GOT3 (cell line): Measurements from ENCODE around the gene SLC8A3.
"Not testable (repeated sequence)": the region's sequence is repeated elsewhere in the genome, so short reads cannot be mapped to it uniquely, and the experiment has no call there.

Experiments used
- DNase-seq: peaks from one replicate; lab custom pipeline; 2025; ENCODE audit warnings: mixed read lengths; lab: John Stamatoyannopoulos, UW

The SLC8A3 gene, protein sequence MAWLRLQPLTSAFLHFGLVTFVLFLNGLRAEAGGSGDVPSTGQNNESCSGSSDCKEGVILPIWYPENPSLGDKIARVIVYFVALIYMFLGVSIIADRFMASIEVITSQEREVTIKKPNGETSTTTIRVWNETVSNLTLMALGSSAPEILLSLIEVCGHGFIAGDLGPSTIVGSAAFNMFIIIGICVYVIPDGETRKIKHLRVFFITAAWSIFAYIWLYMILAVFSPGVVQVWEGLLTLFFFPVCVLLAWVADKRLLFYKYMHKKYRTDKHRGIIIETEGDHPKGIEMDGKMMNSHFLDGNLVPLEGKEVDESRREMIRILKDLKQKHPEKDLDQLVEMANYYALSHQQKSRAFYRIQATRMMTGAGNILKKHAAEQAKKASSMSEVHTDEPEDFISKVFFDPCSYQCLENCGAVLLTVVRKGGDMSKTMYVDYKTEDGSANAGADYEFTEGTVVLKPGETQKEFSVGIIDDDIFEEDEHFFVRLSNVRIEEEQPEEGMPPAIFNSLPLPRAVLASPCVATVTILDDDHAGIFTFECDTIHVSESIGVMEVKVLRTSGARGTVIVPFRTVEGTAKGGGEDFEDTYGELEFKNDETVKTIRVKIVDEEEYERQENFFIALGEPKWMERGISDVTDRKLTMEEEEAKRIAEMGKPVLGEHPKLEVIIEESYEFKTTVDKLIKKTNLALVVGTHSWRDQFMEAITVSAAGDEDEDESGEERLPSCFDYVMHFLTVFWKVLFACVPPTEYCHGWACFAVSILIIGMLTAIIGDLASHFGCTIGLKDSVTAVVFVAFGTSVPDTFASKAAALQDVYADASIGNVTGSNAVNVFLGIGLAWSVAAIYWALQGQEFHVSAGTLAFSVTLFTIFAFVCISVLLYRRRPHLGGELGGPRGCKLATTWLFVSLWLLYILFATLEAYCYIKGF

DNA sequence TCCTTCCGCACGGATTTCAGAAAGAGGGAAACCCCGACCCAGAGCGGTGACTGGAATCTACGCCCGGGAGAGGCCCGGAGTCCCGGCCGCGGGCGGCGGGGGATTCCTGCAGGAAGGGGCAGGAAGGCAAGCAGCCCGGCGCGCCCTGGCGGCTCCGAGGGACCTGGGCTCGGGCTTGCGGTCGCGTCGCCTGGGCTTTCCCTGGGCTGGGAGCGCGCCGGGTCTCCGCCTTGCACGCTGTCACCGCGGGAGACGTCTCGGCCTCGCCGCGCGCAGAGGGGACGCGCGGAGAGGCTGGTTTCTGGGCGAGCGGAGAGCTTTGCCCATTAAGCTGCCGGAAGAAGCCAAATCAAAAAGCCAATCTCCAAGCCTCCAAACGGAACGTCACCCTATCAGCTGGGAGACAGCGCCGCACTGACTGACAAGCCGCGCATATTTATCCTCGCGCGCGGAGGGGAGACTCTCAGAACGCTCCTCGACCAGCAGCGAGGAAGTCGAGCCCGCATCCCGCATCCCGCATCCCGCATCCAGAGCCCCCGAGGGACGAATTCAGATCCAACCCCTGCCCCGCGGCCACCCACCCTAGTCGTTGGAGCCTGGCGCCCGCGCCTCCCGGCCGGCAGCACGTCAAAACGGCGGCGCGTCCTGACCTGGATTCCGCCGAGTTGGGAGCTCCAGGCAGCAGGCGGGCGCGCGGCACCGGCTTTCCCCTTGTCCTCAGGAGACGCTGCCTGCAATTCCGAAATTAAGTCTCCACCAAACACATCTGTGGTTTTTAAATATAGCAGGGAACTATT, at the start of gene SLC8A3:
Gene SLC8A3 (minus strand): TSS at position 293 of the 797 bp plus-strand sequence. CDS start 20,529 bp downstream, outside the sequence.
- DNase-seq: no peak

DNA sequence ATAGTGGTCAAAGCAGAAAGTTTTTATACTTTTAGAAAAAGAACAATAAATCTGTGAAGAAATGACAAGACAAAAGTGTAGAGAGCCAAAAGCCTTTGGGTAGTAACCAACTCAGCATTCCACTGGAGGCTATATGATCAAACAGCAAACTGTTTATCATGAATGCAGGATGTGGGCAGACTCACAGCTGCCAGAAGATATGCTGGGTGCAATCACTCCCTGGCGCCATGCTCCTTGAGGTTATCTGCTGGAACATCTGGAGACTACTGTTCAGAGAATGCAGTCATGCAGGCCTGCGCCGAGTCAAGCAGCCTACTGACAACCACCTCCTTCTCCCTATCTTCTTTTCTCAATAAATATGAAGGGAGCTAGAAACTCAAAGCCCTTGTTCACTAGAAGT, 49.0 kb upstream of the SLC8A3 start:
- no peak for DNase-seq

DNA sequence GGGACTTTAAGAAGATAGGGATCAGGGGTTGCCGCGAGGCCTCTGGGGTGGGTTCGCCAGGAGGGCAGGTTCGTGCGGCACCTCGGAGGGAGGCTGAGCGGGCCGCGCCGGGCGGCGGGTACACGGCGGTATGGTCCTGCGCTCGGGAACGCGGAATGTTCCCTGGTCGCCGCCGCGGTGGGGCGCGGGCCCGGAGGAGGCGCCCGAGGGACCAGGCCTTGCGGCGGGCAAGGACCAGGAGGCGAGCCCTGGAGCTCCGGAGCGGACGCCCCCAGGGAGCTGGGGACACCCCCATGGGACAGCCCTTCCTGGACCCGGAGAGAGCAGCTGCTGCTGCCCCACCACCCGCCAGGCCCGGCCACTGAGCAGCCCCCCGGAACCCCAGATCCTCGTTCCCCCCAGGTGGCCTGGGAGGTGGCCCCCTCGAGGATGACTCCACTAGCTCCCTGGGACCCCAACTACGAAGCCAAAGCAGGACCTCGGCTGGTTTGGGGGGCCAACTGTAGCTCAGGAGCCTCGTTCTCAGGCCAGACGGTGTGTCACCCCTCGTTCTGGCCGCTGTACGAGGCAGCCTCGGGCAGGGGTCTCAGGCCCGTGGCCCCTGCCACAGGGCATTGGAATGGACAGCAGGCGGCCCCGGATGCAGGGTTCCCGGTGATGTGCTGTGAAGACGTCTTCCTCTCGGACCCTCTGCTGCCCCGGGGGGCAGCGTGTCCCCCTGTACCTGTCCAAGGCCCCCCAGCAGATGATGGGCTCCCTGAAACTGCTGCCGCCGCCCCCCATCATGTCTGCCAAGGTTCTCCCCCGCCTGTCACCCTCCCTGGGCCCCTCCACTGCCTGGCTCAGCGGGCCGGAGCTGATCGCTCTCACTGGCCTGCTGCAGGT, 45.6 kb upstream of the SLC8A3 start:
- DNase-seq: no peak

DNA sequence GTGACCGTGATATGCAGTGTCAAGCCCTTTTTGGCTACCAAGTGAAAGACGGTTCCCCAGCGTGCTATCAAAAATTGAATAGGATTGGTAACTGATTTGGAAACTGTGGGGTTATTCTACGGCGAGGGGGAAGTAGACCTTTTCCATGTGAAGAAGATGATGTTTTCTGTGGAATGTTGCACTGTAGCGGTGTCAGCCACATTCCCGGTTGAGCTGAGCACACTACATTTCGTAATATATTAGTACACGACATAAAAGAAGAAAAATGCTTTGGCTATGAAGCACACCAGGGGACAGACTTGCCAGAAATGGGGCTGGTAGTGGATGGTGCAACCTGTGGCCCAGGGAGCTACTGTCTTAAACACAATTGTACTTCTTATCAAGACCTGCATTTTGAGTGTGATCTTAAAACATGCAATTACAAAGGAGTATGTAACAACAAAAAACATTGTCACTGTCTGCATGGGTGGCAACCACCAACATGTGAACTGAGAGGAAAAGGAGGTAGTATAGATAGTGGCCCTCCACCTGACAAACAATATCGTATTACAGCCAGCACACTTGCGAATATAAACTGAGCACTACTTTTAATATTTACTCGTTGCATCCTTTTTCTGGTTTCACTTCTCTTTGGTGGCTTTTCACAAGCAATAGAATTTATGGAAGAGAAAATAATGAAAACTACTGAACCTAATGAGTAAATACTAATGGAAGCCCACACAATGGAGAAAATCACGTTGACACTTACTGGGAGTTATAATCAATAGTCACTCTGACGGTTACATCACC, 43.2 kb upstream of the SLC8A3 start:
- DNase-seq: not testable (repeated sequence)

DNA sequence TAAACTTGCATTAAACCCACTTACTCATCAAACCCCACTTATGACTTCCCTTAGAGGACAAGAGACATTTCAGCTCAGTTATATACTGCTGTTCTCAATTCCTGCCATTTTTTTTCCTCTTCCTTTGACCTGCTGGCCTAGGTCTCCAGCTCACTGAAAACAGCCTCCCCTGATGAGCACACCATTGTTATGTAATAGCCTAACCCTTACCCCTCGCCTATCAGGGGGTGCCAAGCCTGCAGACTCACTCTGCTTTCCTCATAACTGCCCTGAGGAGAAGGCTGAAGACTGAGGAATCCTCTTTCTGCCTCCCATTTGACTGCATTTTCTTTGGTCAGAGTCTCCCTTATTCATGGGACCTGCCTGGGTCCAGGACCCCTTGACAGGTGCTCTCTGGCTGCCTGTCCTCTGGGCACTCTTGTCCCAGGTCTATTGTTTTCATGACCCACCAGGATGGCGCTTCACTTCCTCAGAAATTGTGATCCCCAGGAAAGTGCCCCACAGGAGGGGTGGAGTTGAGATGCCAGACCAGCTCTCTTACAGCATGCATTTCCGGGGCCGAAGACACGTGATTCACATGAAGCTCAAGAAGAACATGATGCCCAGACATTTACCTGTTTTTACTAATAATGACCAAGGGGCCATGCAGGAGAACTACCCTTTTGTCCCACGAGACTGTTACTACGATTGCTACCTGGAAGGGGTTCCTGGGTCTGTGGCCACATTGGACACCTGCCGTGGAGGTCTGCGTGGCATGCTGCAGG, 41.3 kb upstream of the SLC8A3 start:
- not testable (repeated sequence) for DNase-seq

DNA sequence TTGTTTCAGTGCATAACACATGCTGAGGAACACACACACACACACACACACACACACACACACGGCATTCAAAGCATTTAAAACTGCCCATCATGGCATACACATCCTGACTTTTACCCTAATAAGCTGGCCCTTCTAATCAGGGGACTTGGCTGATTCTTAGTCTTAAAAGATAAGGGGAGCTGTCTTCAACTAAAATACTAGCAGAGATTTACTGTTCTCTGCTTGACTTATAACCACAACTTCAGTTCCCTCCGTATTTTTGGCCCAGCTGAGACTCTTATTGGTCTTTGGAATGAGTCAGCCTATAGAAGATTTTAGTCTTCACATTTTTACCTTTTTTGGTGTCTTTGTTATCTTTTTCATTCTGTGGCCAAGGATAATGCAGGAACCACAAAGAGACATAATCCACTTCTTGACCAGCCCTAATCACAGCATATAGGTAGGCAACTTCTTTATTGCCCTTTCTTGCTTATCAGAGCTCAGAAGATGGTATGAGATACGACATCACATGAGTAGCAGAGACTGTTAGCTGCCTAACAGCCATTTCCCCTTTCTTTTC, 25.1 kb upstream of the SLC8A3 start:
- no peak for DNase-seq

DNA sequence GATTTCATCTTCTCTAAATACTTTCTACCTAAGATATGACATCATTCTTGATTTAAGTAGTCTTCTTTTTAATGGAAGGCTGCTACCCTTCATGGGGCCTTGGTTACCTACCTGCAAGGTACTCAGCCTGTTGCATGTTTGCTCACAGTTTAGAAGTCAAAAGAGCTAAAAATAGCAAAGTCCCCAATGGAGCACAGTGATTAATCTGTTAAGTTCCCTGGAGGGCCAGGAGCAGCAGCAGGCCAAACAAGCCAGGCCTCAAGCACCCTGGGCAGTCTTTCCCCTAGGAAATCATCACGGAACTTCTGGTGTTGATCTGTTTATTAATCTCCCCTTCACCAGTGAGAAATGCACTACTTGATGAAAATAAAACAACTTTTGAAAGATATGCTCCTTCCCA, 24.0 kb upstream of the SLC8A3 start:
- no peak for DNase-seq

DNA sequence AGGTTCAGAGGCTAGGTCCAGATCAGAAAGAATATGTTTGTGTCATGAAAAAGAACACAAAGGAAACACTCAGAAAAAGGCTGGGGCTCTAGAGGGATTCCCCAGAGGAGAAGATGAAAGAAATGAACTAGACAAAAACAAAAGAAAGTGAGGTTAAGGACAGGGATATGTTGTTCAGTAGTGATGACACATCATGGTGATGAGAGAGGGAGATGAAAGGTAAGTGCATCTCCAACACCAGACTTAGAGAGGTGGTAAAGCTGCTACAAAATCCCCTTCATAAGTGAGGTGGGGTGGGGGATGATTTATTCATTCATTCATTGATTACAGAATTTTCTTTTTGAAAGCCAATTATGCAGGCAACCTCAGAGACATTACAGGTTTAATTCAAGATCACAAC, 19.6 kb upstream of the SLC8A3 start:
- no peak for DNase-seq

DNA sequence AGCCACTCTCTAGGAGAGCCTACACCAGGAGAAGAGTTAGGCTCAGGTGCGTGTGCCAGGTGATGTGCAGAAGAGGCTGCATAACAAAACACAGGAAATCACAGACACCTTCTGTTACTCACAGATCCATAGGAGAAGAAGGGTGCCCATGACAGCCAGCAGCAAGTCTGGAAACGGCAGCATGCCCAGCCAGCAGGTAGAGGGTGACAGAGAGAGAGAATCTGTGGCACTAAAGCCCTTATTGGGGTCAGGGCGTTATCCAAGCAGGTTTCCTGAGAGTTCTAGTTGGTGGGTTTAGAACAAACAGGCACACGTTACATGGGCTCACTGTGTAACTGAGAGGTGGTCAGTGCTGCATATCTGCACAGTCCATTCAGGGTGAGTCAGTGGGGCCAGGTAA, 14.9 kb upstream of the SLC8A3 start:
- no peak for DNase-seq

DNA sequence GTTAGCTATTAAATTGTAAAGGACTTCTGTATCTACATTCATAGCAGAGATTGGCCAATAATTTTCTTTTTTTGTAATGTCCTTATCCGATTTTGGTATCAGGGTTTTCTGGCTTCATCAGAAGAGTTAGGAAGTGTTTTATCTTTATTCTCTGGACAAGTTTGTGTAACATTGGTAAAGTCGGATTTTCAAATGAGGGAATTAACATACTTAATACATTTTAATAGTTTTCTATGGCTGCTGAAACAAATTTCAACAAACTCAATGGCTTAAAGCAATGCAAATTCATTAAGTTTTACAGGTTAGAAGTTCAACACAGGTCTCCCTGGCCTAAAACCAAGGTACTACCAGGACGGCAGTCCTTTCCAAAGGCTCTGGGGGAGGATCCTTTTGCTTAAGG, 13.2 kb upstream of the SLC8A3 start:
- no peak for DNase-seq

DNA sequence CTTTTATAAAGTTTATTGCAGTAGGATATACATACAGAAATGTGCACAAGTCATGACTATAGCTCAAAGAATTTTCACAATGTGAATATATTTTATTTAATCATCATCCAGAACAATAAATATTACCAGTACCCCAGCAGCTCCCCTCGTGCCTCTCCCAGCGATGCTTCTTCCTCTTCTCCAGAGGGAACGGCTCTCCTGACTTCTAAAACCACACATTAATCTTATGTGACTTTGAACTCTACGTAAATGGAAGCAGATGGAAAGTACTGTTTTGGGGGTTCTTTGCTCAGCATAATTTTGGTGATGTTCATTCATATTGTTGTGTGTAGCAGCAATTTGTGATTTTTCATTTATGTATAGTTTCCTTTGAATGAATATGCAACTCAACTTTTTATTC, 4.6 kb upstream of the SLC8A3 start:
- no peak for DNase-seq

DNA sequence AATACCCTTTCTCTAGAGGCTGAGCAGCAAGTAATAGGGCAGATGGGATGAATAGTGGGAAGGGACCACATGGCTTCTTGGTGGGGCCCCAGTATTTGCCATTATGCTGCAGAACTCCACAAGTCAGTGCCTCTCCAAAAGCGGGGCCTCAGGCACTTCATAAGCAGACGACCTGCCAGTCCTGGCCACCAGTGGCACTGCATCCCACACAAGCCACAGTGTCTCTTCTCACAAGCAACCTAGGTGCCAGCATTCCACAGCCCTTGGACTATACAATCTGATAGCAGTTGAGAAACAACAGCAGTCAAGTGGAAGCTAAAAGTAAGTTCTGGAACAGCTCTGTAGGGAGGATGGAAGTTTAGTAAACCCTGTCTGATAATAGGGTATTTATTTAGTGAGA, 4.2 kb upstream of the SLC8A3 start:
- no peak for DNase-seq

DNA sequence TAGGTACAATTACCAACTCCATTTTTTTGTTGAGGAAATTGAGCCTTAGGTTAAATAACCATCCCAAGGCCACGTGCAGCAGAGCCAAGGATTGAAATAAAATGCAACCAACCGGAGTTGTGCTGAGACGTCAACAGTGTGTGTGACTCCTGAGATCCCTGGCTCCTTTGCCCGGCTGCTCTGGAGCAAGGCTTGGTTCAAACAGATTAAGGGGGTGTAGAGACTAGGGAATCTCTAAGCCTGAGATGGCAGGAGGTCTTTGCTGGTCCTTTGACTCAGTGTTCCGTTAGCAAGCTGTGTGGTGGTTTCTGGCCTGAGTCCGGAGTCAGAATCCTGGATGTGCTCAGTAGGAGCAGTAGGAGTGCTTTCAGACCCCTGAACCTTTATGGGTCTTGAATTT, 1.4 kb upstream of the SLC8A3 start:
- no peak for DNase-seq

DNA sequence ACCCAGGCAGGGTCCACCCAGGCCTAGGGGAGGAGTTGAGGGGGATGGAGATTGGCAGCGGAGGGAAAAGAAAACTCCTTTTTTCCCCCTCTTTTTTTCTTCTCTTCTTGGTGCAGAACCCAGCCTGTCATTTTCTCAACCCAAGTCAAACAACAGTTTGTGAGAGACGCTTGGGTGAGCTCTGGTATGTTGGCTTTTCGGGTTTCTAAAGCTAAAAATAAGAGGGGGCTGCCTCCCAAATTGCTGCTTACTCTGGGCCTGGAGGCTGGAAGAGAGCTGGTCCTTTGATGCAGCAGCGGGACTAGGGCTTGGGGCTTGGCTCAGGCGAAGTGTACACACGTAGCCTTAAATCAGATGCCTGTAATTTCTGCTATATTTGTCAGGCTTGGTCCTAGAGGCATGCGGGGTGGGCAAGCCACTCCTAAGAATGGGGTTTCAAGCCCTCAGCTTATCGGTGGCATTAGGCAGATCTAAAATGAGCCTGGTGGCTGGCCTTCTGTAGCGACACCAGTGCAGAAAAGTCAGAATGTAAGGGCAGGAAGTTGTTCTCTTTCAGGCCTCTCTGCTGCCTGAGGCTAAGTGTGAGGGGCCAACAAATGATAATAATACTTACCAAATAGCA, 816 bp upstream of the SLC8A3 start:
- DNase-seq: no peak

DNA sequence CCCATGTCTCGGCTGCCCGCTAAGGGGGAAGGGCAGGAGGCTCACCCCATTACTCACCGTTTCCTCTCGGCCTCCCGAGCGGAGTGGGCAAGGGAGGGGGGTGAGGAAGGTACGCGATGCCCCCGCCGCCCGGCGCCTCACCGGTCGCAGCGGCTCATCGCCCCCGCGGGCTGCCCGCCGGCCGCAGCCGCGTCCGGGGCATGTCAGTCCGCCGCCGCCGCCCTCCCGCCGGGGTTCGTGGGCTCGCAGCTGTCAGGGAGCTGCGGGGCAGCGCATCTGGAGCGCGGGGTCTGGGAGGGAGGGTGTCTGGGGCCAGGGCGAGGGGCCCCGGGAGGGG, 461 bp downstream of the SLC8A3 start:
- no peak for DNase-seq

DNA sequence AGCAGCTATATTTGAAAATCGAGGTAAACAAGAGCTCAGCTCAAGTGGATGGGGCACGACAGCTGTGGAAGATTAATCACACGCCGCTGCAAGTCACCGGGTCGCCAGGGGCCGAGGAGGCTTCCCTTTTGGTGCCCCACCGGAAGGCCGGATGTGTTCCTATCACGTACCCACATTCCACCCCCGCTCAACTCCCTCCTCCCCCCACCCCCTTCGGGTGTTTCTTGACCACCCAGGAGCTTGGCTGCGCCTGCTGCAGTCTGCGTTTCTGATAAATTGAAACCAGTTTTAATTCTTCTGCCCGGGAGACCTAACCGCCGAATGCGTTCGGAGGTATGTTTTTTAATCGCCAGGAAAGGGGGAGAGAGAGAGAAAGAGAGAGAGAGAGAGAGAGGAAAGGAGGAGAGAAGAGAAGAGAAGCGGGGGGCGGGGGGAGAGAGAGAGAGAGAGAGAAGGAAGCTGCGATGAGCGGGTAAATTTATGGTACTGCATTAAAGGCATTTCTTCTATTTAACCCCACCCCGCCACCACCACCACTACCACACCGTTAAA, 1.8 kb downstream of the SLC8A3 start:
- no peak for DNase-seq

DNA sequence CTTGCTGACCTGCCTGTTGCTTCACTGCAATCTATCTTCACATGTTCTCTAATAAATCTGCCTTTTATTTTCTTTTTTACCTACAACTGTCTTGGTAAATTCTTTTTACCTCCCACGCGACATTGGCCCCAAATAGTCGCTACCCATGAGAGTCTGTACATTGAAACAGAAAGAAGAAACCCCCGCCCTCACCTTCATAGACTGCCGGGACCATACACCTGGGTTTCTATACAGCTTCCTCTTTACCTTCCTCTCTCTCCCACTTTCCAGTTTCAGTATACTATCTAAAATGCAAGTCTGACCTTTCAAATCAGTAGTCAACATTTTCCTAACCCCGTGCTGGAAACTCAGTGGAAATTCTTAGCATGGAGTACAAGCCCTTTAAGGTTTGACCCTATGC, 4.8 kb downstream of the SLC8A3 start:
- DNase-seq: no peak

DNA sequence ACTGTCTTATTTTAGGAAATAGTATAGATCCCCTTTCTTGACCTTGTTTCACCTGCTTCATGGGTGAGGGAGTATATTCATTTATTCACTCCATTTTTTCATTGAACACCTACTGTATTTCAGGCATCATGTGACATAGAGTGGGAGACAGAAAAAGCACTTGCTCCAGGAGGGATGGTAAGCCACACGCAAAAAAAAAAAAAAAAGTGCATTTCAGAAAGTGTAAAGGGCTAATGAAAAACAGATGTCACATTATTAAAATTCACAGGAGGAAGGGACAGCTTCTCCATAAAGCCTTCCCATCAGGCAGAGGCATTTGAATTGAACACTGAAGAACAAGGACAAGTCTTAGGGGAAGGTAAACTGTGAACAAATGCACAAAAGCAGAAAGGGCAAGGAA, 7.5 kb downstream of the SLC8A3 start:
- DNase-seq: no peak

DNA sequence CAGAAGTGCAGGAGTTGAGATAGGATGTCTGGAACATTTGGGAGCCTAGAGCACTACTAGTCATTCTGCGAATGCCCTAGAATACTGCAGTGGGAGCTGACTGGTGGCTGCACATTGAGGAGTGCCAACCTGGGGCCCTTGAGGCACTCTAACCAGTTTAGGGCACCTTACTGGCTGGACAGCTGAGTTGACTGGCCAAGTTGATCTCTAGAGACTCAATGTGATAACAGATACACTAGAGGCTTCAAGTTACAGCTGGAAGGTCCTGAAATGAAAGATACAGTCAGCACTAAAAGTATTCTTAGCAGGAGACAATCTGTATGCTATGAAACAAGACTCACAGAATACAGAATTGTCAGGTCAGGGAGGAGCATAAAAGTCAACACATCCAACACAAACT, 8.0 kb downstream of the SLC8A3 start:
- no peak for DNase-seq
